ENCODE results near the gene DTX1. TPM values are rescaled to one million over a fixed set of nuclear protein-coding genes. Genes with fewer than 3 reads are reported as not detected.

DTX1 gene
- polyA plus RNA-seq, 1 donor (not counting 4 experiments of a cell fraction or from before 2014, with no cell fraction given): not detected

GRCh38 chr12:113146999-113147398, 90.5 kb downstream of the DTX1 start:
- TF ChIP-seq CTCF (optimal IDR thresholded peaks at IDR 0.05 in 1 of 3, IDR thresholded peaks at IDR 0.05 in 1 of 3, conservative IDR thresholded peaks at IDR 0.05 in 1 of 3; ENCODE audit: extremely low read depth in 1 of 3, insufficient read depth in 2 of 3, low read length in 3 of 3): no peak
- no peak for TF ChIP-seq EZH2 (IDR thresholded peaks at IDR 0.05; ENCODE audit: low read length)
- no peak overlapping the region for H3K4me3 ChIP-seq (ENCODE audit: control insufficient read depth in 2 of 3, extremely low read depth in 1 of 3, insufficient read depth in 2 of 3, low read depth in 1 of 3, low read length in 3 of 3)
- no peaks in the 10 kb centered on the region for H3K36me3 ChIP-seq (ENCODE audit: control insufficient read depth in 2 of 2, extremely low read depth in 1 of 2, insufficient read depth in 2 of 2, low read length in 2 of 2)
- no peaks in the 10 kb centered on the region for H3K9me3 ChIP-seq (ENCODE audit: control insufficient read depth, low read depth, low read length)
- no peak for DNase-seq (ENCODE audit: low read depth, low spot score)
- no peaks in the 10 kb centered on the region for H4K20me1 ChIP-seq (ENCODE audit: control insufficient read depth, extremely low read depth, insufficient read depth, low read length)
- H3K4me2 ChIP-seq (ENCODE audit: control insufficient read depth, extremely low read depth, insufficient read depth, low read depth, low read length): no peak overlapping the region
- H3K27me3 ChIP-seq (ENCODE audit: control insufficient read depth, extremely low read depth, insufficient read depth, low read length): no peaks in the 10 kb centered on the region
- no peak overlapping the region for H3K27ac ChIP-seq (ENCODE audit: control insufficient read depth, insufficient read depth, low read length)
- H3K79me2 ChIP-seq (ENCODE audit: control insufficient read depth, insufficient read depth, low read length): no peaks in the 10 kb centered on the region
- H2AFZ ChIP-seq (ENCODE audit: control insufficient read depth, low read length): no peak overlapping the region
- no peak for FAIRE-seq
- no peak overlapping the region for H3K9ac ChIP-seq (ENCODE audit: control insufficient read depth, extremely low read depth, insufficient read depth, low read length)
- peaks cover 10% of the 10 kb centered on the region for H3K4me1 ChIP-seq (ENCODE audit: control insufficient read depth, extremely low read depth, insufficient read depth, low read length)
- H3K9me1 ChIP-seq (ENCODE audit: control insufficient read depth, extremely low read depth, insufficient read depth, low read length): no peaks in the 10 kb centered on the region
- dilution Hi-C loops (cut with MboI; ENCODE audit: extremely low pct_ligation_motif_present, low sequenced_read_pairs): no loop called here

Other genes with a start within 250 kb of the DTX1 start
- 88.3 to 102 TPM (median 95.0 TPM) in 3 replicates for gene OAS1, start 149.8 kb upstream of the DTX1 start, polyA plus RNA-seq
- gene OAS3, start 118.3 kb upstream of the DTX1 start, polyA plus RNA-seq: 54.1 to 104 TPM (median 59.2 TPM) in 3 replicates
- gene OAS2, start 78.2 kb upstream of the DTX1 start, polyA plus RNA-seq: 88.1 to 106 TPM (median 92.7 TPM) in 3 replicates
- gene RASAL1, start 79.0 kb downstream of the DTX1 start, polyA plus RNA-seq: 0.05 to 0.17 TPM (median 0.06 TPM) in 3 replicates
- not detected in 3 replicates for gene CFAP73, start 93.0 kb downstream of the DTX1 start, polyA plus RNA-seq
- 42.1 to 47.3 TPM (median 44.6 TPM) in 3 replicates for gene DDX54, start 128.7 kb downstream of the DTX1 start, polyA plus RNA-seq
- 11.8 to 14.5 TPM (median 14.5 TPM) in 3 replicates for gene RITA1, start 129.0 kb downstream of the DTX1 start, polyA plus RNA-seq
- 6.8 to 13.9 TPM (median 8.0 TPM) in 3 replicates for gene TPCN1, start 164.7 kb downstream of the DTX1 start, polyA plus RNA-seq

All from keratinocyte (primary cell).